HG03108 (cell line): ENCODE data around the gene TGFBR3.

Experiments
- ATAC-seq: cut with Tn5 transposase; IDR thresholded peaks from one replicate; pipeline ENCODE4 v1.9.1; 2021; ENCODE audit warnings: moderate library complexity; ENCODE audit not compliant: unreplicated experiment

Gene TGFBR3

GRCh38 chr1:91803847-91804545 is 82.0 kb downstream of the TGFBR3 start:
- ATAC-seq = peak; percentile 80

- no peak for ATAC-seq
Observed at GRCh38 chr1:91803123-91803522, 82.8 kb downstream of the TGFBR3 start.

GRCh38 chr1:91801496-91802115 is 84.3 kb downstream of the TGFBR3 start:
- ATAC-seq = no peak

GRCh38 chr1:91799863-91800262 is 86.1 kb downstream of the TGFBR3 start:
- no peak for ATAC-seq

- ATAC-seq = no peak
Observed at GRCh38 chr1:91799159-91799558, 86.8 kb downstream of the TGFBR3 start.

GRCh38 chr1:91798740-91799139 is 87.2 kb downstream of the TGFBR3 start:
- ATAC-seq = no peak

- ATAC-seq = no peak
Observed at GRCh38 chr1:91798241-91798648, 87.7 kb downstream of the TGFBR3 start.

- ATAC-seq = no peak
Observed at GRCh38 chr1:91797164-91797563, 88.8 kb downstream of the TGFBR3 start.

- ATAC-seq = no peak
Observed at GRCh38 chr1:91796390-91796654, 89.6 kb downstream of the TGFBR3 start.

GRCh38 chr1:91795591-91796389 is 90.2 kb downstream of the TGFBR3 start:
- no peak for ATAC-seq

- ATAC-seq = no peak
Observed at GRCh38 chr1:91793877-91794276, 92.1 kb downstream of the TGFBR3 start.

GRCh38 chr1:91793189-91793588 is 92.8 kb downstream of the TGFBR3 start:
- ATAC-seq = no peak

GRCh38 chr1:91792489-91793071 is 93.4 kb downstream of the TGFBR3 start:
- ATAC-seq = no peak

GRCh38 chr1:91791691-91792488 is 94.1 kb downstream of the TGFBR3 start:
- no peak for ATAC-seq

- ATAC-seq = no peak
Observed at GRCh38 chr1:91791103-91791502, 94.8 kb downstream of the TGFBR3 start.

- ATAC-seq = no peak
Observed at GRCh38 chr1:91790392-91790791, 95.6 kb downstream of the TGFBR3 start.

- ATAC-seq = no peak
Observed at GRCh38 chr1:91789273-91789997, 96.5 kb downstream of the TGFBR3 start.

GRCh38 chr1:91787919-91788318 is 98.0 kb downstream of the TGFBR3 start:
- no peak for ATAC-seq

GRCh38 chr1:91784616-91785015 is 101.3 kb downstream of the TGFBR3 start:
- no peak for ATAC-seq

- ATAC-seq = no peak
Observed at GRCh38 chr1:91784191-91784590, 101.8 kb downstream of the TGFBR3 start.
